ENCODE results near the gene ASGR1.

ASGR1 gene

DNA sequence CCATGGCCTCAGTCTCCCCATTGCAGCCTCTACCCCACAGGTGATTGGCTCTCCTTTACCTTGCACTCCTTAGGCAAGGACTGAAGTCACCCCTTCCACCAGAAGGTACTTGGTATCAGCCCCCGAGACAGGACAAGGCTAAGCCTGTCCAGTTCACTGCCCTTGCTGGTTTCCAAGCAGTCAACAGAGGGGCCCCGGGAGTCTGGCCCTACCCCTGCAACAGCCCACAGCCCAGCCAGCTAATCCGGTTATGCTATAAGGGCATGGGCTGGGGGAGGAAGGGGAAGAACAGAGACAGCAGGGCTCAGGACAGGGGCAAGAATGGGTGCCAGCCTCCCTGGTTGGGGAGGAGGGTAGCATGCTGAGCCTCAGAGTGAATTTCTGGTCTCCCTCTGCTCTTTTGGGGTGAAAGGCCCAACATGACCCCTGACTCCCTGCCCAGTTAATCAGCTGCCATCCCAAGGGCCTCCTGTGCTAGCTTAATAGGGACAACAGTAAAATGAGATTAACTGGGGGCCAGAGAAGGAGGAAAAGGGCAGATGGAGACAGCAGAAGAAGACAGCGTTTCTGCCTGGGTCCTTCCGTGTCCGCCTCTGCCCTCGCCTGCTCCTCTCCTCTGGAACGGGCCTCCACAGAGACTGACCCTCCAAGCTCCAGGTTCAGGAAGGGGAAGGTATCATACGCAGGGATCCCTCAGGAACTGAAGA lies 29.7 kb upstream of the ASGR1 start:
- TF ChIP-seq POLR2A (IDR thresholded peaks at IDR 0.05; ENCODE audit: low read depth, low read length) = no peak
- no peak for FAIRE-seq
- no peak for DNase-seq (ENCODE audit: insufficient read length, low spot score)

GRCh38 chr17:7208027-7208571 lies 28.9 kb upstream of the ASGR1 start:
- FAIRE-seq (no peak), DNase-seq (ENCODE audit: insufficient read length, low spot score) (no peak)
- no peak for TF ChIP-seq POLR2A (IDR thresholded peaks at IDR 0.05; ENCODE audit: low read depth, low read length)

- FAIRE-seq (no peak), DNase-seq (ENCODE audit: insufficient read length, low spot score) (no peak)
- no peak for TF ChIP-seq POLR2A (IDR thresholded peaks at IDR 0.05; ENCODE audit: low read depth, low read length)
Observed at GRCh38 chr17:7207120-7208001, 28.2 kb upstream of the ASGR1 start.

GRCh38 chr17:7205561-7205960 lies 26.4 kb upstream of the ASGR1 start:
- no peak for TF ChIP-seq POLR2A (IDR thresholded peaks at IDR 0.05; ENCODE audit: low read depth, low read length)
- no peak for DNase-seq (ENCODE audit: insufficient read length, low spot score)

GRCh38 chr17:7204828-7205461 lies 25.8 kb upstream of the ASGR1 start:
- no peak for TF ChIP-seq POLR2A (IDR thresholded peaks at IDR 0.05; ENCODE audit: low read depth, low read length)
- no peak for FAIRE-seq
- DNase-seq (ENCODE audit: insufficient read length, low spot score) = no peak

More at GRCh38 chr17:7205561-7205960, 26.4 kb upstream of the ASGR1 start:
- no peak for FAIRE-seq

DNA sequence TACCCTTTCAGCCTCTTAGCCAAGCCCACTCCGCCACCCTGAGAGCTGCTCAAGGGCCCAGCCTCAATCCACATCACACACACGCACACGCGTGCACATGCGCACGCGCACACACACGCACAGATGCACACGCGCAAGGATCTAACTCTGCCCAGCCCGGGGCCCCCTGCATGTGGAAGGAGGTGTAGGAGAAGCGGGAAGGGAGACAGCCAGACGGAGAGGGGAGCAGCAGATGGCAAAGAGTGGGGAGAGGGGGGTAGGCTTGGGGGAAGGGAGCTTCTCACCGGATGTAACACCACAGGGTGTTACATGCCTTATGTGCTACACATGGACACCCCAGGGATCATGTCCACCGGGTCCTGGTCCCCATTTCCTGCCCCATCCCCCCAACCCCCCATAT lies 25.2 kb upstream of the ASGR1 start:
- FAIRE-seq = no peak
- DNase-seq (ENCODE audit: insufficient read length, low spot score) = no peak
- no peak for TF ChIP-seq POLR2A (IDR thresholded peaks at IDR 0.05; ENCODE audit: low read depth, low read length)

- FAIRE-seq (no peak), DNase-seq (ENCODE audit: insufficient read length, low spot score) (no peak)
- TF ChIP-seq POLR2A (IDR thresholded peaks at IDR 0.05; ENCODE audit: low read depth, low read length) = no peak
Observed at GRCh38 chr17:7203391-7203790, 24.2 kb upstream of the ASGR1 start.

- DNase-seq (ENCODE audit: insufficient read length, low spot score) (no peak), FAIRE-seq (no peak)
- TF ChIP-seq POLR2A (IDR thresholded peaks at IDR 0.05; ENCODE audit: low read depth, low read length) = no peak
Observed at GRCh38 chr17:7196651-7197401, 17.7 kb upstream of the ASGR1 start.

- no peak for TF ChIP-seq POLR2A (IDR thresholded peaks at IDR 0.05; ENCODE audit: low read depth, low read length)
- DNase-seq (ENCODE audit: insufficient read length, low spot score) = no peak
- no peak for FAIRE-seq
Observed at GRCh38 chr17:7195971-7196370, 16.8 kb upstream of the ASGR1 start.

DNA sequence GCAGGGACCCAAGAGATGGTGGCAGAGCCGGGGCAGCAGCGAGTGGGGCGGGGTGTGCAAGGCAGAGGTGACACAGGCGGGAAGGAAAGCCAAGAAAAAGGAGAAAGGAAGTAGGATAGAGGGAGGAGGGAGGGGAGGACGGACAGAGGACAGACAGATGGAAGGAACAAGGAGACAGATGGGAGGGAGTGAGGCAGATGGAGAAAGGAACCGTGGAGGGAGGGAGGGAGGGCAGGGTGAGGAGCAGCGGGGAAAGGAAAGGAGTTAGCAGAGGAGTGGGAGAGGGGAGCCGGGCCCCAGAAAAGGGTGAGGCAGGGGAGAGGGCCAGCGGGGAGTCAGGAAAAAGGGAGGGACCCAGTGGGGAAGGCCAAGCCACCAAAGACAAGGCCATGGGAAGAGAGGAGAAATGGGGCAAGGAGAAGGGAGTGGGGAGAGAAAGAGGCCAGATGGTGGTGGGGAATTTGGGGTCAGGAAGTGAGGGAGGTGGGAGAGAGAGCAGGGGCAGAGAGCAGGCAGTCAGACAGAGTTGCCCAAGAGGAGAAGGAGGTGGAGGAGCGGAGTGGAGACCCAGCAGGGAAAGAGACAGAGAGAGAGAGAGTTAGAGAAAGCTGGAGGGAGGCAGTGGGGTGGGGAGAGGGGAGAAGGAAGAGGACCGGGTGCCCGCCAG lies 13.2 kb upstream of the ASGR1 start:
- no peak for TF ChIP-seq POLR2A (IDR thresholded peaks at IDR 0.05; ENCODE audit: low read depth, low read length)
- no peak for FAIRE-seq
- no peak for DNase-seq (ENCODE audit: insufficient read length, low spot score)

GRCh38 chr17:7191571-7192270 lies 12.6 kb upstream of the ASGR1 start:
- FAIRE-seq = no peak
- no peak for TF ChIP-seq POLR2A (IDR thresholded peaks at IDR 0.05; ENCODE audit: low read depth, low read length)
- DNase-seq (ENCODE audit: insufficient read length, low spot score) = peak; percentile 83

- no peak for TF ChIP-seq POLR2A (IDR thresholded peaks at IDR 0.05; ENCODE audit: low read depth, low read length)
- DNase-seq (ENCODE audit: insufficient read length, low spot score) (no peak), FAIRE-seq (no peak)
Observed at GRCh38 chr17:7191069-7191468, 11.9 kb upstream of the ASGR1 start.
